ENCODE results near the gene NENF.

NENF gene

DNA sequence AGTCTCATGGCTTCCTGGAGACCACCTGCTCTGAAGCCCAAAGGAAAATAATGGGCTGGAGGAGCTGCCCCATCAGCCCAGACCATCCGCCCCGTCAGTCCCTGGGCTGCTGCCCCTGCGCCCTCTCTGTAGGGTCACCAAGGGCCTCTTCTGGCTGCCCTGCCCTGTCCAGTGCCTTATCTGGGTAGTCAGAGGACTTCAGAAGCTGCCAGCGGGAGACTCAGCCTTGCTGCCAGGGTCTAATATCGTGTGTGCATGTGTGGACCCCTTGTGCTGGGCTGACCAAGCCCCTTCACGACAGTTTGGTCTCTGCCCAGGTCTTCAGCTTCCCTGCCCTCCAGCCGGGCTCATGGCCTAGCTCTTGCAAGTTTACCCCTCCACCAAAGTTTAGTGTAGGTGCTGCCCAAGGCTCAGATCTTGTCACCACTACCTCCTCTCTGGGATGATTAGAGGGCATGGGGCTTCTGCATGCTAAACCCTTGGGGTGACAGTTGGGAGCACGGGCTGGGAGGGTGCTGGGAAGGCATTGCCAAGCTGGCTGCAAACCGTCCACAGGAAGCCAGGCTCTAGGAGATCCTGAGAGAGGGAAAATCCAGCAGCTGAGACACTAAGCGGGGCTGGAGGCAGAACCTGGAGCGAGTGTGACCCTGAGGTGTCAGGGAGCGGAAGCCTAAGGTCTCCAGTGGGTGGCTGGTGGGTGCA lies 20.6 kb downstream of the NENF start:
- Histone ChIP-seq H2AFZ (ENCODE audit: low read length) (no peak overlapping the region), H3K9me3 (replicated peaks; ENCODE audit: insufficient read depth, low read length) (no peaks in the 10 kb centered on the region), H3K79me2 (ENCODE audit: low read length) (no peaks in the 10 kb centered on the region), H4K20me1 (ENCODE audit: insufficient read depth, low read length) (no peaks in the 10 kb centered on the region), H3K4me2 (ENCODE audit: low read depth, low read length) (no peak overlapping the region), H3F3A (ENCODE audit: insufficient read depth, low read length) (no peaks in the 10 kb centered on the region), H3K27ac (ENCODE audit: low read length) (no peak overlapping the region), H3K4me1 (ENCODE audit: low read length) (peaks cover 6% of the 10 kb centered on the region), H3K9ac (ENCODE audit: low read length) (no peak overlapping the region), H3K9me2 (replicated peaks; ENCODE audit: insufficient read depth, low read length) (no peaks in the 10 kb centered on the region), H3K4me3 (ENCODE audit: low read length) (no peak overlapping the region), H3K27me3 (replicated peaks; ENCODE audit: insufficient read depth, low read length) (no peaks in the 10 kb centered on the region), H3K36me3 (replicated peaks; ENCODE audit: insufficient read depth, low read length) (no peaks in the 10 kb centered on the region)
- no peak for DNase-seq
- TF ChIP-seq EZH2 (optimal IDR thresholded peaks at IDR 0.05; ENCODE audit: low read depth, low read length) (no peak), EZH2phosphoT487 (IDR thresholded peaks at IDR 0.05; ENCODE audit: low read length) (no peak)
- TF ChIP-seq, protein P1, sequence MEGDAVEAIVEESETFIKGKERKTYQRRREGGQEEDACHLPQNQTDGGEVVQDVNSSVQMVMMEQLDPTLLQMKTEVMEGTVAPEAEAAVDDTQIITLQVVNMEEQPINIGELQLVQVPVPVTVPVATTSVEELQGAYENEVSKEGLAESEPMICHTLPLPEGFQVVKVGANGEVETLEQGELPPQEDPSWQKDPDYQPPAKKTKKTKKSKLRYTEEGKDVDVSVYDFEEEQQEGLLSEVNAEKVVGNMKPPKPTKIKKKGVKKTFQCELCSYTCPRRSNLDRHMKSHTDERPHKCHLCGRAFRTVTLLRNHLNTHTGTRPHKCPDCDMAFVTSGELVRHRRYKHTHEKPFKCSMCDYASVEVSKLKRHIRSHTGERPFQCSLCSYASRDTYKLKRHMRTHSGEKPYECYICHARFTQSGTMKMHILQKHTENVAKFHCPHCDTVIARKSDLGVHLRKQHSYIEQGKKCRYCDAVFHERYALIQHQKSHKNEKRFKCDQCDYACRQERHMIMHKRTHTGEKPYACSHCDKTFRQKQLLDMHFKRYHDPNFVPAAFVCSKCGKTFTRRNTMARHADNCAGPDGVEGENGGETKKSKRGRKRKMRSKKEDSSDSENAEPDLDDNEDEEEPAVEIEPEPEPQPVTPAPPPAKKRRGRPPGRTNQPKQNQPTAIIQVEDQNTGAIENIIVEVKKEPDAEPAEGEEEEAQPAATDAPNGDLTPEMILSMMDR (IDR thresholded peaks at IDR 0.05; ENCODE audit: low read length), result no peak

DNA sequence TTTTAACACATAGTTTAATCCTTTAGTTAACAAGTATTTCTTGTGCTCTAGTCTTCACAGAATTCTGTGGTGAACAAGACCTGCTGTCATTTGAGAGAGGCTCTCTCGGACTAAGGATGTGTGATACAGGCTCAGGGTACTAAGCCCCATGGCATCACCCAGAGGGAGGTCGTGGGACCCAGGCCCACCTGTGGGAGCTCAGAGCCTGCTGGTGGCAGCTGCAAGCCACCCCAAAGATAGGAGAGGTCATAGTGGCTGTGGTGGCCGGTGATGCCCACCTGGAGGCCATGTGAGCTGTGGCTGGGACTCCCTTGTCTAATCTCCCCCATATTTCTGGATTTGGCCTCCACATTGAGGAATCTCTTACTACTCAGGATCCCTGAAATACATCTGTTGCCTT lies 22.0 kb downstream of the NENF start:
- no peak overlapping the region for H3K27ac ChIP-seq (ENCODE audit: low read length)
- no peaks in the 10 kb centered on the region for H3K9me2 ChIP-seq (replicated peaks; ENCODE audit: insufficient read depth, low read length)
- H4K20me1 ChIP-seq (ENCODE audit: insufficient read depth, low read length), result no peaks in the 10 kb centered on the region
- H2AFZ ChIP-seq (ENCODE audit: low read length), result no peak overlapping the region
- no peak overlapping the region for H3K4me2 ChIP-seq (ENCODE audit: low read depth, low read length)
- peaks cover 11% of the 10 kb centered on the region for H3K4me1 ChIP-seq (ENCODE audit: low read length)
- TF ChIP-seq EZH2phosphoT487 (IDR thresholded peaks at IDR 0.05; ENCODE audit: low read length), result no peak
- TF ChIP-seq, protein P1 (IDR thresholded peaks at IDR 0.05; ENCODE audit: low read length), result no peak
- TF ChIP-seq EZH2 (optimal IDR thresholded peaks at IDR 0.05; ENCODE audit: low read depth, low read length), result no peak
- H3K36me3 ChIP-seq (replicated peaks; ENCODE audit: insufficient read depth, low read length), result no peaks in the 10 kb centered on the region
- no peaks in the 10 kb centered on the region for H3K79me2 ChIP-seq (ENCODE audit: low read length)
- H3K9me3 ChIP-seq (replicated peaks; ENCODE audit: insufficient read depth, low read length), result no peaks in the 10 kb centered on the region
- H3K9ac ChIP-seq (ENCODE audit: low read length), result no peak overlapping the region
- no peak overlapping the region for H3K4me3 ChIP-seq (ENCODE audit: low read length)
- no peaks in the 10 kb centered on the region for H3F3A ChIP-seq (ENCODE audit: insufficient read depth, low read length)
- no peaks in the 10 kb centered on the region for H3K27me3 ChIP-seq (replicated peaks; ENCODE audit: insufficient read depth, low read length)
- DNase-seq, result no peak

DNA sequence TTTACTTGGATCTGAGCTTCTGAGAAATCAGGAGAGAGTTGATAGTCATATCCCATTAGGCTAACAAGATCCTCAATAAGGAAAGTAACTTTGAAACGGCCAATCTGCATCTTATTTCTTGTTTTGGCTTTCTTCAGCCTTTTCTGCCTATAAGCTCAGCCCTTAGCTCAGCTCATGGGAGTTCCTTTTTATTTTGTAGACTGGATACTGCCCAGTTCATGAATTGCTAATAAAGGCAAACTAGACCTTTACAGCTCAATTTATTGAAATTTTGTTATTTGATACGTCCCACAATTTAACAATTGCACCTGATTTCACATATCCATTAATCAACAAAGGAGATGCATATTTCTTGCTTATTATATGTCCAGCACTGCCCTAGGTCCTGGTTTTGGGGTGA lies 22.7 kb downstream of the NENF start:
- Histone ChIP-seq H3K27ac (ENCODE audit: low read length) (no peak overlapping the region), H3K9me2 (replicated peaks; ENCODE audit: insufficient read depth, low read length) (no peaks in the 10 kb centered on the region), H4K20me1 (ENCODE audit: insufficient read depth, low read length) (no peaks in the 10 kb centered on the region), H3K79me2 (ENCODE audit: low read length) (no peaks in the 10 kb centered on the region), H3K27me3 (replicated peaks; ENCODE audit: insufficient read depth, low read length) (no peaks in the 10 kb centered on the region), H3K4me2 (ENCODE audit: low read depth, low read length) (no peak overlapping the region), H3K9ac (ENCODE audit: low read length) (no peak overlapping the region), H3K36me3 (replicated peaks; ENCODE audit: insufficient read depth, low read length) (no peaks in the 10 kb centered on the region), H3K9me3 (replicated peaks; ENCODE audit: insufficient read depth, low read length) (no peaks in the 10 kb centered on the region), H2AFZ (ENCODE audit: low read length) (peak overlapping the region; percentile 22; the same call in 1 of the 2 replicates), H3K4me3 (ENCODE audit: low read length) (no peak overlapping the region), H3K4me1 (ENCODE audit: low read length) (peaks cover 11% of the 10 kb centered on the region), H3F3A (ENCODE audit: insufficient read depth, low read length) (no peaks in the 10 kb centered on the region)
- no peak for DNase-seq
- no peak for TF ChIP-seq EZH2phosphoT487 (IDR thresholded peaks at IDR 0.05; ENCODE audit: low read length)
- TF ChIP-seq, protein P1 (IDR thresholded peaks at IDR 0.05; ENCODE audit: low read length), result no peak
- no peak for TF ChIP-seq EZH2 (optimal IDR thresholded peaks at IDR 0.05; ENCODE audit: low read depth, low read length)
